ENCODE measurements around the gene TBC1D22A.

The TBC1D22A gene

GRCh38 chr22:47190957-47191670 lies 428.7 kb downstream of the TBC1D22A start:
- DNase-seq (ENCODE audit: low spot score), result no peak

DNA sequence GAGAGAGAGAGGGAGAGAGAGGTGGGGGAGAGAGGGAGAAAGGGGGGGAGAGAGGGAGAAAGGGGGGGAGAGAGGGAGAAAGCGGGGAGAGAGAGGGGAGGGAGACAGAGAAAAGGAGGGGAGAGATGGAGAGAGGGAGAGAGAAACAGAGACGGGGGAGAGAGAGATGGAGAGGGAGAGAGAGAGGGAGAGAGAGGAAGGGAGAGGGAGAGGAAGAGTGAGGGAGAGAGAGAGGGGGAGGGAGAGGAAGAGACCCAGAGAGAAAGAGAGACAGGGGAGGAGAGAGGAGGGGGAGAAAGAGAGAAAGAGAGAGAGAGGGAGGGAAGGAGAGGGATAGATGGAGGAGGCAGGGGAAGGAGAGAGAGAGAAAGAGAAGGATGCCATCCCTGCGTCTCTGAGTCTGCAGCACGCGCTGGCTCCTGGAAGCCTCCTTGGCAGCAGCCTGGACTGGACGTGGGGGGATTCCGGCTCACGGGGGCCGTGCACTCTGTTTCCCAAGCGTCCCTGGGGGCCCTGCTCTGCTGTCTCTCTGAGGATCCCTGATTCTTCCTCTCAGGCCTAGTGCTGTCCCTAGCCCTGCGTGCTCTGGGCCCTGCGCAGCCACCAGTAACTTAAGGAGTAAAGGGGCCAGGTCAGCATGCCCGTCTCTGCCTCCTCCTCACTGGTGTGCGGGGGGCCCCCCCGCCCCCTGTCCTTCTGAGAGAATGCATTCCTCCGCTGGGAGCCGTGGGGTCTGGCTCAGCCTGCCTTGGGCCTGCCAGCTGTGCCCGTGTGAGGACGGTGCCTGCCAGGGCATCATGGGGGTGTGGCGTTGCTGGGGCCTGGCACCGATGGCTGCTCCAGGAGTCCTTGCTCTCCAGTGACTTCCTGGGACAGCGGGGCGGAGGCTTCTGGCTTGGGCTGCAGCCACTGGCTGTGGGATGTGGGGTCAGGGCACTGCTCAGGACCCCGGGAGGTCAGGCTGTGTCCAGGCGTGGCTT lies 429.5 kb downstream of the TBC1D22A start:
- no peak for DNase-seq (ENCODE audit: low spot score)

DNA sequence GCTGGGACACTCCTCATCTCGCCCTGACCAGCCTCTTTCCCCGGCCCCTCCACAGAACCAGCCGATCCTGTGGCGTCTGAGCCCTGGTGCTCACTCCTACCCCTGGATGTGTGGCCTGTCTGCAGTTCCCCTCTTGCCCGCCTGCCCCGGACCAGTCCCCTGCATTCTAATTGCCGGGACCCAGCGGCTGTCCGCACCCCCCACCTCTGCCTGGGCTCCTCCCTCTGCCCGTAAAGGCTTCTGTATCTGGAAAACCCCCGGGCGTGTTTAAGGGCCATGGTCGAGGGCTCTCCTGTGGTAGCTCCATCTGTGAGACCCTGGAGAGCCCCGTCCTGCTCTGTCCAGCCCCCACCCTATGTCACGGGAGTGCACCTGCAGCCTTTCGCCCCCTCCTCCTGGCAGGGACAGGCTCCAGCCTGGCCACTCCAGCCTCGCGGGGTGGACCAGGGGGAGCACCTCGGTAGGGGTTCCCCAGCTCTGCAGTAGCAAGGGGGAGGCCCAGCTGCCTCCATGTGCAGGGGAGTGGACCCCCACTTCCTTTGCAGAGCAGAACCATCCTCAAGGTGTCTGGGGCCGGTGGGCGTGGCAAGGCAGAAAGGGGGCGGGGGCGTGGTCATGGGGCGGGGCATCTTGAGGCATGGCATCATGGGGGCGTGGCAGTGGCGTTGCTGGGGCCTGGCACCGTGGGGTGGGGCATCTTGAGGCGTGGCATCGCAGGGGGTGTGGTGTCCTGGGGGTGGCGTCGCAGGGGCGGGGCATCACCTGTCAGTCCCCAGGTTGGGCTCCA lies 430.4 kb downstream of the TBC1D22A start:
- peak; percentile 23 for DNase-seq (ENCODE audit: low spot score)

- no peak for DNase-seq (ENCODE audit: low spot score)
Measured at GRCh38 chr22:47193606-47194329, 431.3 kb downstream of the TBC1D22A start.

DNA sequence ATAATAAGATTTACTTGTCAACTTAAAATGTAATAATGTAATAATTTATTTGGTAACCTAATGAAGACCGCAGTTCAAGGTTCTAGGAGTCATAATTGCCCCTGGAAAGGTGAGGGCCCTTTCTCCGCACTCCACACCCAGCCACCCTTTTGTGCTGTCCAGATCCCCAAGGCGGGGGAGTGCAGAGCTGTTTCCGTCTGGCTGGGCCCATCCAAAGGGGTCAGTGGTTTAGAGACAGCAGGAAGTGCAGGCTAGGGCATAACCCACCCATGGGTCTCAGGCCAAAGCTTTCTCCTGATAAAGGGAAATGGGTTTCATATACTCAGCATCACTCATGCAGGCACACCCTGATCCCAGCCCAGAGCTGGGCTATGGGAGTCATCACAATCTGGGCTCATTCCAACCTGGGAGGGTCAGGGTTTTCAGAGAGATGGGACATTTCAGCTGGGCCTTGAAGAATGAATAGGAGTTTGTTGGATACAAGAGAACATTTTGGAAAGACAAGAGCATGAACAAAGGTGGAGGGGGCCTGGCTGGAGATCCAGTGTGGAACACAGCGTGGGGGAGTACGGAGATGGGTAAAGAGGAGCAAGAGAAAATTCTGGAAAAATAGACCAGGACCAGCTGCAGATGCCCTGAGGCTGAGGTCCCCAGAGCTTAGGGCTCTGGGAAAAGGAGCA lies 432.2 kb downstream of the TBC1D22A start:
- no peak for DNase-seq (ENCODE audit: low spot score)

DNA sequence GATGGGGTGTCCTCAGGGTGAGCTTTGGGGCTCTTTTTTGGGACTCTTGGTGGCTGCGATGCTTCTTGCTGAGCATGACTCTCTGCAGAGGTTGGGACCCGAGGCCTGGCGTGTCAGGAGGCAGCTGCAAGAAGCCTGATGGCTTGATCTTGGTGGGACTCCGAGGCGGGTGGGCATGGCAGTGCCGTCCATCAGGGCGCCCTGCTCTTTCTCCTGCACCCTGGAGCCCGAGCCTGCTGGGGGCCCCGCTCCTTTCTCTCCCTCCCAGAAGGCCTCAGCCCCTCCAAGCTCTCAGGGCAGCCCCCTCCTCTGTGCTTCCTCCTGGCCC lies 432.7 kb downstream of the TBC1D22A start:
- no peak for DNase-seq (ENCODE audit: low spot score)

DNA sequence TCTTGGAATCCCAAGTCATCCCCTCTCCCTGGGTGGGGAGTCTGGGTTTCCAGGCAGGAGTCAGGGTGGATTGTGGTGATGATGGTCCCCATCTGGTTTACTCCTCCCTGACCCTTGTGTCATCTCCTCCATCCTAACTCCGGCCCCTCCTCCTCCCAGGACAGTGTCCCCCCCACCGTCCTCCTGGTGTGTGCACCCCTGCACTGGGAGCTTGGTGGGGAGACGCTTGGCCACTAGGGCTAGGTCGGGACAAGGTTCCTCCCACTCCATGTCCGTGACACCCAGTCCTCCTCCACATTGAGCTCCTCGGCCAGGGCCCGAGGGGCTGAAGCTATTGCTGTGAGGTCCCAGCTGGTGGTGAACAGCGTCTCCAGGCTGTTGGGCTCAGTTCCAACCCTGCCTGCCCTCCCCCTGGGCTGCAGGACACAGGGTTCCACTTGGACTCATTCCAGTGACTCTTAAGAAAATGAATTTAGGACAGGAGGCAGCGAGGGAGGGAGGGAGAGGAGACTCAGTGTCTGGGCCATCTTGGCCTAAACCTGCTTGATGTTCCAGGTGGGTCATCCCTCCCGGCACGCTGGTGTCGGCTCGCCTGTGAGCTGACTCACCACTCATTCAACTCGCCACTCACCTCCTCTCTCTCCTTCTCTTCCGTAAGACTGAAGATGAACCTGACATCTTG lies 433.2 kb downstream of the TBC1D22A start:
- DNase-seq (ENCODE audit: low spot score), result no peak

GRCh38 chr22:47196166-47196849 lies 433.9 kb downstream of the TBC1D22A start:
- DNase-seq (ENCODE audit: low spot score), result no peak

DNA sequence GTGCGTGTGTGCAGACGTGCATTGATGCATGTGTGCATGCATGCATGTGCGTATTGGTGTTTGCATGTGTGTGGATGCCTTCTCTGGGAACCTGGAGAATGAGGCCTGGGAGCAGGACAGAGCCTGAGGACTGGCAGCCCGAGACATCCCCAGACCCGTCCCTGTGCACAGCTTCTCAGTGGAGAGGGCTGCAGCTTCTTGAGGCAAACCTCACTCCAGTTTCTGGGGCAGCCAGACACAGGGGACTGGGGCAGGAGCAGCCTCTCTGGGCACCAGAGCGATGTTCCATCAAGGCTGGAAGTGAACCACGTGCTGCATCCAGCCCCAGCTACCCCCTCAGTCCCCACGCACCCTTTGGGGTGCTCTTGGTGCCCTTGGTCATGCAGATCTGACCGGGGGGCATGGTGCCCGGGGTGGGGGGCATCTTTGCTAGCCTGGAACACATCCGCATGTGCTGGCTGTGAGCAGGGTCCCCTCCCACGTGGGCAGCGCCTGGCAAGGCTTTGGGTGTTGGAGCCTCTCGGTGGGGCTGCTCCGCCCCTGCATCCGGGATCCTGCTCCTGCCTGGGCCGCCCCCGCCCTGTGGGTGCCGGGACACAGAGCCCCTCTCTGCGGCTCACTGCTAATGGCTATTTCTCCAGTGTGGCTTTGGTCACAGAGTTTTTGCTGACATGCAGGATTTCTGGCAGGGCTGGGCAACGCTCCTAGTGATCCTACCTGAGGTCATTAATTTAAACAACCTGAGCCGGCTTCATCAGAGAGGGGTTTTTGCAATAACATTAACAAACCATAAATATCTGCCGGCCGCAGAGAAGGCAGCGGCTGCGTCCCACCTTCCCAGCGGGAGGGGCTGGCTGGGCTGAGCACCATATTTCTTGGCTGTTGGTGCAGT lies 434.7 kb downstream of the TBC1D22A start:
- DNase-seq (ENCODE audit: low spot score), result no peak

GRCh38 chr22:47197773-47198500 lies 435.5 kb downstream of the TBC1D22A start:
- DNase-seq (ENCODE audit: low spot score), result no peak

DNA sequence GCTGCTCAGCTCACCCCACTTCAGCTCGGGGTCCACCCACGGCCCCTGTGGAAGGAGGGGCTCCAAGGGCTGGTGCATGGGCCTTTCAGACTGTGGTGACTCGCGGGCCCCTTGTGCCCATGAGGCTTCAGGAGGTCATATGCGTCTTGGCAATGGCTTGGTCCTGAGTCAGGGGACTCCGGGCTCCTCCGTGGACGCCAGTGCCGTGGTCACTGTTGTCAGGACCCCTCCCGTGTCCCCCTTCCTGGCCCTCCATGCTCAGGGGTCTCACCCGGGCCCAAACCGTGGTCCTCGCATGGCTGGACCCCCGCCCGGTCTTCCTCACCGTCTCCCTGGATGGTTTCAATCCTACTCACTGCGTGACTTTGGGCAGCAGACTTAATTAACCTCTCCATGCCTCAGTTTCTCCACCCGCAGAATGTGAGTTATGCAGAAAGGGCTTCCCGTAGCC lies 436.4 kb downstream of the TBC1D22A start:
- DNase-seq (ENCODE audit: low spot score), result no peak

DNA sequence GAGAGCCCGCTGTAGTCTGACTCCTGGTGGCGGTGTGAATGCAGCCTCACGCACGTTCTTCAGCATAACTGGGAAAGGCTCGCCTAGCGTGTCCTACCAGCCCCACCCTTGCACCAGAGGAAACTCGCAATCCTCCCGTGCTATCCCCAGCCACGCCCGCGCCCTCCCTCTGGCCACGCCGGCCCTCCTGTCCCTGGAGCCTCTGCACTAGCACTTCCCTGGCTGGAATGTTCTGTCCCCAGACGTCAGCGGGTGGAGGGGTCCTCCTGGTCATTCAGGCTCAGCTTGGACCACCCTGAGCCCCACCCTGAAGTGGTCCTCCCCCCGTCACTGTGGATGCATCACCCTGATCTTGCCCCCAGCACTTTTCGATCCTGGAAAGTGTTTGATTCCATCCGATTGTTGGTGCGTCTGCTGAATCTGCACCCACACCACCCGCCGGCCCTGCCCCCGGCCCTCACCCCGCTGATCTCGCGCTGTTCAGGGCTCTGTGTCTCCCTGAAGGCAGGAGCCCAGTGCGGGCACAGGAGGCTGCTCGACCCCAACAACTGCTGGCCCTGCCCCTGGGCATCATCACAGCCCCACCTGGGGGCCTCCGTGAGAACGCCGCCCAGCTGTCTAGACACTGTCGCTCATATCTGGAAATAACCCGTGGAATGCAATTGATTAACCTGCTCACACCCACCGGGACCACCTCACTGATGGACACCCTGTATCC lies 437.0 kb downstream of the TBC1D22A start:
- DNase-seq (ENCODE audit: low spot score), result no peak

- DNase-seq (ENCODE audit: low spot score), result no peak
Measured at GRCh38 chr22:47199979-47200272, 437.5 kb downstream of the TBC1D22A start.

GRCh38 chr22:47200273-47201051 lies 438.0 kb downstream of the TBC1D22A start:
- no peak for DNase-seq (ENCODE audit: low spot score)

- DNase-seq (ENCODE audit: low spot score), result no peak
Measured at GRCh38 chr22:47201186-47201995, 438.9 kb downstream of the TBC1D22A start.

Measured in activated CD4-positive, alpha-beta T cell treated with anti-CD3 and anti-CD28 coated beads, Interleukin-2, Interleukin-4, amounts not matched to agents 100 ng/mL and 50 ng/mL, durations not matched to agents 16 hours and 8 hours (primary cell).